SK-N-SH treated with all-trans-retinoic acid at 6 μM for 48 hours (cell line): ENCODE data around the gene DHRS4.

Source experiments
- ARNTL ChIP-seq: fragments of 450-650 bp; formaldehyde crosslinking; IDR thresholded peaks from 2 replicates; pipeline ENCODE4 v1.5.0; 2020; ENCODE audit warnings: low read depth, mild to moderate bottlenecking, moderate library complexity, borderline replicate concordance
- BACH2 ChIP-seq: fragments of 250-450 bp; sonication (Bioruptor Pico); IDR thresholded peaks from 2 replicates; pipeline ENCODE4 v1.9.0; 2021; ENCODE audit warnings: mild to moderate bottlenecking, borderline replicate concordance
- CREB5 ChIP-seq: fragments of 250-450 bp; sonication (Bioruptor Pico); IDR thresholded peaks from 2 replicates; pipeline ENCODE4 v1.5.1; 2020; ENCODE audit warnings: low read depth, mild to moderate bottlenecking, moderate library complexity
- CSDC2 ChIP-seq: fragments of 250-450 bp; sonication (Bioruptor Pico); IDR thresholded peaks from 2 replicates; pipeline ENCODE4 v1.5.0; 2020; ENCODE audit warnings: mild to moderate bottlenecking, moderate library complexity
- OSR1 ChIP-seq: fragments of 250-450 bp; sonication (Bioruptor Pico); IDR thresholded peaks from 2 replicates; pipeline ENCODE4 v1.8.0; 2022; ENCODE audit warnings: moderate library complexity, mild to moderate bottlenecking, inconsistent platforms
- PPARA ChIP-seq: fragments of 250-450 bp; sonication (Bioruptor Pico); IDR thresholded peaks from 2 replicates; pipeline ENCODE4 v1.5.0; 2020; ENCODE audit warnings: mild to moderate bottlenecking, borderline replicate concordance
- TOX ChIP-seq: fragments of 250-450 bp; sonication (Bioruptor Pico); IDR thresholded peaks from 2 replicates; pipeline ENCODE4 v1.8.0; 2021; ENCODE audit warnings: mild to moderate bottlenecking, moderate library complexity, borderline replicate concordance
- ZNF70 ChIP-seq: fragments of 450-650 bp; formaldehyde crosslinking; IDR thresholded peaks from 2 replicates; pipeline ENCODE4 v1.5.0; 2020; ENCODE audit warnings: mild to moderate bottlenecking, moderate library complexity
- ZNF8 ChIP-seq: fragments of 450-650 bp; formaldehyde crosslinking; IDR thresholded peaks from 2 replicates; pipeline ENCODE4 v1.5.0; 2020; ENCODE audit warnings: mild to moderate bottlenecking, moderate library complexity
- TF ChIP-seq, protein P1 (sequence below): fragments of 250-450 bp; sonication (Bioruptor Pico); IDR thresholded peaks from 2 replicates; pipeline ENCODE4 v1.8.0; 2020; ENCODE audit warnings: mild to moderate bottlenecking, moderate library complexity, borderline replicate concordance
- TF ChIP-seq, protein P2 (sequence below): fragments of 250-450 bp; sonication (Bioruptor Pico); IDR thresholded peaks from 2 replicates; pipeline ENCODE4 v1.5.1; 2021; ENCODE audit warnings: mild to moderate bottlenecking, moderate library complexity

DNA sequence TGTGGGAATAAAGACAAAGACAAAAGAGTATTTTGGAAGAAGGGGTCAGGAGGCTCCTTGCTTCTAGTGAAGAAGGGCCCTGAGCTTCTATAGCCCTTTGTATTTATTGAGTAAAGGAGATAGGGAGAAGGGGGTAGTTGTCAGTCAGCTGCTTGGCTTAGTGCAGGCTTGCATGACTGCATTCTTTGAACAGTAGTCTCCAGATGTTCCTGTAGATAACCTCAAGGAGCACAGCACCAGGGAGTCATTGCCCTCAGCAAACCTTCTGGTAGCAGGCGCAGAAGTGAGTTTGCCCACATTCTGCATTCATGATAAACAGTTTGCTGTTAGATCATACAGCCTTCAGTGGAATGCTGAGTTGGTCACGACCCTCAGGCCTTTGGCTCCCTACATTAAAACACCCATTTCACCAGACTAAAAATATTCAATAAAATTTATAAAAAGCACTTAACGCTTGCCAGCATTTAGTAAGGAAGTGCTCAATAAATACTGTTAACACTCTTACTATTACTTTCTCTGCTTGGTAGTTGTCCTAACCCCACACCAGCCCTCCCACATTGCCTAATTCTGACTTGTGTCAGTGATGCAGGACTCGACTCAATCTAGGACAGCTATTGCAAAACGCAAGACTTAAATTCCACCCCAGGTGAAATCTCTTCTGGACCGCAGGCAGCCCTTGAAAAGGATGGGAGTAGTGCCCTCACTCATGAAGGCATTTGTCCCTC lies 3.0 kb upstream of the DHRS4 start:
- TF ChIP-seq BACH2 (CRISPR knock-in tag), result no peak
- no peak for TF ChIP-seq ZNF70 (CRISPR knock-in tag)
- no peak for TF ChIP-seq PPARA (CRISPR knock-in tag)
- TF ChIP-seq ZNF8, result no peak
- TF ChIP-seq, protein P1, sequence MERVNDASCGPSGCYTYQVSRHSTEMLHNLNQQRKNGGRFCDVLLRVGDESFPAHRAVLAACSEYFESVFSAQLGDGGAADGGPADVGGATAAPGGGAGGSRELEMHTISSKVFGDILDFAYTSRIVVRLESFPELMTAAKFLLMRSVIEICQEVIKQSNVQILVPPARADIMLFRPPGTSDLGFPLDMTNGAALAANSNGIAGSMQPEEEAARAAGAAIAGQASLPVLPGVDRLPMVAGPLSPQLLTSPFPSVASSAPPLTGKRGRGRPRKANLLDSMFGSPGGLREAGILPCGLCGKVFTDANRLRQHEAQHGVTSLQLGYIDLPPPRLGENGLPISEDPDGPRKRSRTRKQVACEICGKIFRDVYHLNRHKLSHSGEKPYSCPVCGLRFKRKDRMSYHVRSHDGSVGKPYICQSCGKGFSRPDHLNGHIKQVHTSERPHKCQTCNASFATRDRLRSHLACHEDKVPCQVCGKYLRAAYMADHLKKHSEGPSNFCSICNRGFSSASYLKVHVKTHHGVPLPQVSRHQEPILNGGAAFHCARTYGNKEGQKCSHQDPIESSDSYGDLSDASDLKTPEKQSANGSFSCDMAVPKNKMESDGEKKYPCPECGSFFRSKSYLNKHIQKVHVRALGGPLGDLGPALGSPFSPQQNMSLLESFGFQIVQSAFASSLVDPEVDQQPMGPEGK (CRISPR knock-in tag), result no peak
- TF ChIP-seq TOX (CRISPR knock-in tag), result no peak
- no peak for TF ChIP-seq OSR1 (CRISPR knock-in tag)
- TF ChIP-seq ARNTL (CRISPR knock-in tag), result no peak
- no peak for TF ChIP-seq CSDC2 (CRISPR knock-in tag)
- TF ChIP-seq, protein P2, sequence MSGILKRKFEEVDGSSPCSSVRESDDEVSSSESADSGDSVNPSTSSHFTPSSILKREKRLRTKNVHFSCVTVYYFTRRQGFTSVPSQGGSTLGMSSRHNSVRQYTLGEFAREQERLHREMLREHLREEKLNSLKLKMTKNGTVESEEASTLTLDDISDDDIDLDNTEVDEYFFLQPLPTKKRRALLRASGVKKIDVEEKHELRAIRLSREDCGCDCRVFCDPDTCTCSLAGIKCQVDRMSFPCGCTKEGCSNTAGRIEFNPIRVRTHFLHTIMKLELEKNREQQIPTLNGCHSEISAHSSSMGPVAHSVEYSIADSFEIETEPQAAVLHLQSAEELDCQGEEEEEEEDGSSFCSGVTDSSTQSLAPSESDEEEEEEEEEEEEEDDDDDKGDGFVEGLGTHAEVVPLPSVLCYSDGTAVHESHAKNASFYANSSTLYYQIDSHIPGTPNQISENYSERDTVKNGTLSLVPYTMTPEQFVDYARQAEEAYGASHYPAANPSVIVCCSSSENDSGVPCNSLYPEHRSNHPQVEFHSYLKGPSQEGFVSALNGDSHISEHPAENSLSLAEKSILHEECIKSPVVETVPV (CRISPR knock-in tag), result no peak
- TF ChIP-seq CREB5 (CRISPR knock-in tag), result no peak
